ENCODE results near the gene SPAG5. TPM values are rescaled to one million over a fixed set of nuclear protein-coding genes. Genes with fewer than 3 reads are reported as not detected.
"Not testable (repeated sequence)": the region's sequence is repeated elsewhere in the genome, so short reads cannot be mapped to it uniquely, and the experiment has no call there.

SPAG5 gene
- total and polyA plus RNA-seq, 2 experiments from 2014 or later: 20.5 to 27.0 TPM

DNA sequence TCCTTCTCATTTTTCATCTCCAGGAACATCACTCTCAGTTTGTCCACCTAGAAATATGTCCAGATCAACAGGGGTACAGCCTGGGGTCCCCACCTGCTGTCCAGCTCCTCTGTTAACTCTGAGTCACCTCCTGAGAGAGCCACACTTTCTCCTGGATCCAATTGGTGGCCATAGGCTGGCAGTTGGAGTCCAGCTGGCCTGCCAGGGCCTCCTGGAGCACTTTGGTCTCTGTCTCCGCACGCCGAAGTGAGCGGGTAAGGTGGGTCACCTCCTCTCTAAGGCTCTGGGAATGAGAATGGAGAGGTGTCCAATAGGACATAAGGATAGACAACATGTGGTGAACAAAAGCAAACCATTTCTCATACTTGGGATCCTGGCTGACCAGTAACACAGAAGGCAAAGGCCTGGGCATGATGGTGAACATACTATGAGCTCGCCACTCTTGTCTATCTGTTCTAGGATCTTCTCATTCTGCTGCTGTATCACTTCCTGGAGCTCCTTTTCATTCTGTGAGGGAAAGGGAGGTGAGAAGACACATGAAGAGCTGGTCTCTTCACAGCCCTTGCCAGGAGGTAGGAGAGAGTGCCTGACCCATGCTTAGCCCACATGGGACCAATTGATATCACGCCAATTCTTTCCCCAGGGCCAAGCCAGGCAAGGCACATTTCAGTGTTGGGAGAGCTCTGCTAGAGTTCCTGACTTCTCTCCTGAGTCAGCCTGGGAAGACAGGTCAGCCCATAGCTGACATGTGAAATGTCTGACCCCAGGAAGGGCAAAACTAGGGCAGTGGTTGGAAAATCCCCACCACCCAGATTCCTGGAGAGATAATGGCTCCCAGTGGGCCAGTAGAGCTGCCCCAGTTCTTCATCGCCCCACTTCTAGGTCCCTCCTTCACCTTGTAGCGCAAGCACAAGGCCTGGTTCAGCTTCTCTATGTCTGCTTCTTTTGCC lies 20.3 kb downstream of the SPAG5 start:
- Histone ChIP-seq H3K79me2 (ENCODE audit: insufficient read depth) (no peaks in the 10 kb centered on the region), H3K36me3 (ENCODE audit: low read depth) (no peaks in the 10 kb centered on the region), H3K27ac (no peak overlapping the region), H3K4me3 (no peak overlapping the region), H2AFZ (no peak overlapping the region), H4K20me1 (ENCODE audit: insufficient read depth) (no peaks in the 10 kb centered on the region), H3K4me1 (ENCODE audit: insufficient read depth) (no peaks in the 10 kb centered on the region), H3K9me2 (ENCODE audit: insufficient read depth) (no peaks in the 10 kb centered on the region), H3F3A (ENCODE audit: insufficient read depth) (no peaks in the 10 kb centered on the region), H3K27me3 (replicated peaks; ENCODE audit: insufficient read depth) (no peaks in the 10 kb centered on the region), H3K4me2 (ENCODE audit: unreplicated experiment) (no peak overlapping the region), H3K9ac (no peak overlapping the region), H3K9me3 (ENCODE audit: low read depth) (no peaks in the 10 kb centered on the region)
- TF ChIP-seq EZH2 (IDR thresholded peaks at IDR 0.05; ENCODE audit: insufficient read depth, poor library complexity, severe bottlenecking) (no peak), EZH2phosphoT487 (IDR thresholded peaks at IDR 0.05; ENCODE audit: insufficient read depth, low read depth) (no peak)
- in situ Hi-C loops (cut with MboI): no loop called here
- DNase-seq: no peak
- WGBS, 2 experiments (ENCODE audit: low coverage in 1 of 2, low lambda C conversion rate in 2 of 2, missing lambda C conversion rate in 2 of 2): 97% methylated on average over 8 of the region's 8 CpGs

DNA sequence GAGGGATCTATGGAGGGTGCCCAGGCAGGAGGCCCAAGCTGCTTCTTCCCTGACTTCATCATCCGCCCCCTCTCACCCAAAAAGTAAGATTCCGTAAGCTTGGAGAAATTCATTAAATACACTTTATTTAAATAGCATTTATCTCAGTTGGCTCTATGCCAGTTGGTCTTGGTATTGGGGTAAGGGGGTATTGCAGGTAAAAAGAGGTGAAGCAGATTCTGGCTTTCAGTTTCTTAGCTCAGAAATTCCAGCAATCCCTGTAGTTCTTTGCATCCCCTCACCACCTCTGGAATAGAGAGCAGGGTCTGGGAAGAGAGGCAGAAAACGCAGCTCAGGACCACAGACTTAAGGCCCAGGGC lies 21.4 kb downstream of the SPAG5 start:
- Histone ChIP-seq H3K4me1 (ENCODE audit: insufficient read depth) (no peaks in the 10 kb centered on the region), H3K79me2 (ENCODE audit: insufficient read depth) (no peaks in the 10 kb centered on the region), H3K4me3 (no peak overlapping the region), H3K27ac (no peak overlapping the region), H3K36me3 (ENCODE audit: low read depth) (no peaks in the 10 kb centered on the region), H3K9me2 (ENCODE audit: insufficient read depth) (no peaks in the 10 kb centered on the region), H3K9me3 (ENCODE audit: low read depth) (no peaks in the 10 kb centered on the region), H3F3A (ENCODE audit: insufficient read depth) (no peaks in the 10 kb centered on the region), H4K20me1 (ENCODE audit: insufficient read depth) (no peaks in the 10 kb centered on the region), H3K27me3 (replicated peaks; ENCODE audit: insufficient read depth) (no peaks in the 10 kb centered on the region), H3K9ac (no peak overlapping the region), H2AFZ (no peak overlapping the region), H3K4me2 (ENCODE audit: unreplicated experiment) (no peak overlapping the region)
- in situ Hi-C loops (cut with MboI): no loop called here
- 94 to 98% methylated on average over 3 of the region's 3 CpGs for WGBS, 2 experiments (ENCODE audit: low coverage in 1 of 2, low lambda C conversion rate in 2 of 2, missing lambda C conversion rate in 2 of 2)
- DNase-seq: no peak
- TF ChIP-seq EZH2 (IDR thresholded peaks at IDR 0.05; ENCODE audit: insufficient read depth, poor library complexity, severe bottlenecking) (no peak), EZH2phosphoT487 (IDR thresholded peaks at IDR 0.05; ENCODE audit: insufficient read depth, low read depth) (no peak)

DNA sequence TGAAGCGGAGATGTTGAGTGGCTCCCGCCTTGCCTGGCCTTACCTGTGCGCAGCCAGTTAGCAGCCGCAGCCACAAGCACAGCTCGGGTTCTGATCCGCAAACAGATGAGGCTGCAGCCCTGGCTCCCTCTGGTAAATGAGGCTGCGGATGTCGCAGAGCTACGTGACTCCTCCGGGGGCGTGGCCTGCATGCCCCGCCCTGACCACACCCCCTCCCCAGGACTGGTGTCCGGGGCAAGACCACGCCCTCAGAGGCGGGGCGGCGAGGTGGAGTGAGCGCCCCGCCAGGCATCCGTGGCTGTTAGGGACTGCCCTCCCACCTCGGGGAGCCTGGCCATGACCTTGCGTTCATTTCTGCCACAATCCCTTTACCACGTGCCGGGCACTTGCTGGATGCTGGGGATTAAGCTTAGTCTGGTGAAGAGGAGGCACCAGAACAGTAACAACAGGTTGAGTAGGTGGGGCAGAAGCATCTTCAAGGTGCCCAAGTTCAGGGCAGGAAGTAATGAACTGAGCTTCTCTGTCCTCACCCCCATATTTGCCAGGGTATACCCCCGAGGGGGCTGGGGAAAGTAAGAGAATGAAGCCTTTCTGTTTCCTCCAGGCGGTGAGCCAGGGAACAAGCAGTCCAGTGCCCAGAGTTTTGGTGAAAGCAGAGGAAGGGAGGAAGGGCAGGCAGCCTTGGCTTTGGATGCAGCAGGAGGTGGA lies 21.9 kb downstream of the SPAG5 start, which contains the start of gene ALDOC:
Gene ALDOC (minus strand): TSS at position 138 of the 708 bp plus-strand sequence. CDS start 1,363 bp downstream, outside the sequence.
- Histone ChIP-seq H3K4me1 (ENCODE audit: insufficient read depth) (peaks cover 3% of the 10 kb centered on the region; the same call in 1 of the 2 replicates), H3K36me3 (ENCODE audit: low read depth) (no peaks in the 10 kb centered on the region), H3K27ac (no peak within 1 kb of the TSS), H3K27me3 (replicated peaks; ENCODE audit: insufficient read depth) (no peaks in the 10 kb centered on the region), H3K4me3 (peak within 1 kb of the TSS; percentile 66), H3F3A (ENCODE audit: insufficient read depth) (no peaks in the 10 kb centered on the region), H3K9me2 (ENCODE audit: insufficient read depth) (no peaks in the 10 kb centered on the region), H2AFZ (peak within 1 kb of the TSS; percentile 63), H4K20me1 (ENCODE audit: insufficient read depth) (no peaks in the 10 kb centered on the region), H3K9me3 (ENCODE audit: low read depth) (no peaks in the 10 kb centered on the region), H3K4me2 (ENCODE audit: unreplicated experiment) (peak within 1 kb of the TSS; percentile 47), H3K79me2 (ENCODE audit: insufficient read depth) (no peaks in the 10 kb centered on the region), H3K9ac (peak within 1 kb of the TSS; percentile 42; the same call in 1 of the 2 replicates)
- TF ChIP-seq EZH2phosphoT487 (IDR thresholded peaks at IDR 0.05; ENCODE audit: insufficient read depth, low read depth): no peak
- TF ChIP-seq EZH2 (IDR thresholded peaks at IDR 0.05; ENCODE audit: insufficient read depth, poor library complexity, severe bottlenecking): no peak
- 8 to 9% methylated on average over 18 to 21 of the region's 26 CpGs for WGBS, 2 experiments (ENCODE audit: low coverage in 1 of 2, low lambda C conversion rate in 2 of 2, missing lambda C conversion rate in 2 of 2)
- in situ Hi-C loops (cut with MboI): no loop called here
- peak; percentile 97 for DNase-seq

DNA sequence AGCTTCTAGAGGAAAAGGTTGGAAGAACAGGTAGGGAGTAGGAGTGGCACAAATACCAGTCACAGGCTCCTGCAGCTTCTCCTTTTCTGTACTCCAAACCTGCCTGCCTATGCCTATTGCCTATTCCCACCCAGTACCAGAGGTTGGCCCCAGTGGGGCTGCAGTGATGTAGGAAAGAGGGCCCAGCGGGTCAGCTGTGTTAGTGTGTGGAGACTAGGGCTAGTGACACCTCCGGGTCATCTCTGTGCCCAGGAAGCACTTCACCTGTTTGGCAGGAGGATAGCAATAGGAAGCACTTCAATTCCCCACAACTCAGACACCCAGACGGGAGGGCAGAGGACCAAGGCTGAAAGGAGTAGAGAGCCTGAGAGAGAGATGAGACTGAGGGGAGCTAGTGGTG lies 22.8 kb downstream of the SPAG5 start:
- H3K9ac ChIP-seq; H3K9me3 ChIP-seq (ENCODE audit: low read depth); H2AFZ ChIP-seq; H3K27ac ChIP-seq; H3F3A ChIP-seq (ENCODE audit: insufficient read depth); H3K79me2 ChIP-seq (ENCODE audit: insufficient read depth); H3K36me3 ChIP-seq (ENCODE audit: low read depth); in situ Hi-C loops (cut with MboI); DNase-seq; H3K9me2 ChIP-seq (ENCODE audit: insufficient read depth); H3K4me3 ChIP-seq; H3K27me3 ChIP-seq (replicated peaks; ENCODE audit: insufficient read depth); H4K20me1 ChIP-seq (ENCODE audit: insufficient read depth); H3K4me2 ChIP-seq (ENCODE audit: unreplicated experiment); H3K4me1 ChIP-seq (ENCODE audit: insufficient read depth): not testable (repeated sequence)
- WGBS, 2 experiments (ENCODE audit: low coverage in 1 of 2, low lambda C conversion rate in 2 of 2, missing lambda C conversion rate in 2 of 2): 66 to 83% methylated on average over 3 of the region's 3 CpGs
